GM18519 (cell line): ENCODE data around the gene INSR.
"Not testable (repeated sequence)": the region's sequence is repeated elsewhere in the genome, so short reads cannot be mapped to it uniquely, and the experiment has no call there.

Experiments
- ATAC-seq: cut with Tn5 transposase; IDR thresholded peaks from one replicate; pipeline ENCODE4 v1.9.1; 2021; ENCODE audit warnings: mild to moderate bottlenecking, moderate library complexity; ENCODE audit not compliant: unreplicated experiment, low FRiP score

INSR gene

DNA sequence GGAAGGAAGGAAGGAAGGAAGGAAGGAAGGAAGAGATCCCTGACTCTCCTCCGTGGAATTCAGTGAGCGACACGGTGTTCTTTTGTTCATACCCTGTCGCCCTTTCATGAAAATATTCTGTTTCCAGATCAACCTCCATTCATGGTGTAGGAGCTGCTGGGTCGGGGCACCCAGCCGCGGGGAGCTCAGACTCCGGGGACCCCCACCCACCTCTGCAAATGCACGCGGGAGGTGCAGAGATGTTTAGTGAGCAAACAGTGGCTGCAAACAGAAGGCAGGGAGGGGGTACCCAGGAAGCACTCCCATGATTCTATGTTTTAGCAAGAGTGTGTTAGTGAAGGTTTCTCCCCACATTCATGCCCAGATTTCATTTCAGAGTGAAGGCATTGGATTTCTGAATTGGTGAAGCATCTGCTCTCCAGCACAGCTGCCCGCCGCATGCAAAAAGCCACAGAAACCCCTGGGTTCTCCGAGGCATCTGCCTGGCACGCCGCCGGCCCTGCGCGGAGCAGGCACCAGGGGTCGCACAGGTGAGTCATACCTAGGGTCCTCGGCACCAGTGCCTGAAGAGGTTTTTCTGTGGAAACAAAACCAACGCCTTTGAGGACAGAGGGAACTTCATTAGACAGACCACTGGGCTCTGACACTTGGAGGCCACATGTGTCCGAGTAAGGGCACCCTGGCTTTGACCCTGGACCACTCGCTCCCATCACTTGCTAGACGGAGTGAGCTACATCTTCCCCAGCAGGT lies 144.1 kb downstream of the INSR start:
- no peak for ATAC-seq

- not testable (repeated sequence) for ATAC-seq
Measured at GRCh38 chr19:7147119-7147675, 147.0 kb downstream of the INSR start.

DNA sequence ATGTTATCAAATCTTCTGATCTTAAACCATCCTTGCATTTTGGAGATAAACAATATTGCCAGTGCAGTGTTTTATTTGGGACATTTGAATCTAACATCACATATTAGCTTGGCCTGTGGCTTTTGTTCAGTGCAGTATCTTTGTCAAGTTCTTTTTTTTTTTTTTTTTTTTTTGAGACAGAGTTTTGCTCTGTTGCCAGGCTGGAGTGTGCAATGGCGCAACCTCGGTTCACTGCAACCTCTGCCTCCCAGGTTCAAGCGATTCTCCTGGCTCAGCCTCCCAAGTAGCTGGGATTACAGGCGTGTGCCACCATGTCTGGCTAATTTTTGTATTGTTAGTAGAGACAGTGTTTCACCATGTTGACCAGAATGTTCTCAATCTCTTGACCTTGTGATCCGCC lies 148.1 kb downstream of the INSR start:
- ATAC-seq, result not testable (repeated sequence)

GRCh38 chr19:7145494-7145893 lies 148.7 kb downstream of the INSR start:
- ATAC-seq, result no peak

- ATAC-seq, result no peak
Measured at GRCh38 chr19:7142771-7143170, 151.4 kb downstream of the INSR start.

GRCh38 chr19:7140137-7140536 lies 154.1 kb downstream of the INSR start:
- ATAC-seq, result no peak

- ATAC-seq, result no peak
Measured at GRCh38 chr19:7139095-7139494, 155.1 kb downstream of the INSR start.

- ATAC-seq, result no peak
Measured at GRCh38 chr19:7138402-7138801, 155.8 kb downstream of the INSR start.

- no peak for ATAC-seq
Measured at GRCh38 chr19:7137120-7137519, 157.1 kb downstream of the INSR start.

- no peak for ATAC-seq
Measured at GRCh38 chr19:7132054-7132453, 162.2 kb downstream of the INSR start.

GRCh38 chr19:7130043-7130442 lies 164.2 kb downstream of the INSR start:
- no peak for ATAC-seq

DNA sequence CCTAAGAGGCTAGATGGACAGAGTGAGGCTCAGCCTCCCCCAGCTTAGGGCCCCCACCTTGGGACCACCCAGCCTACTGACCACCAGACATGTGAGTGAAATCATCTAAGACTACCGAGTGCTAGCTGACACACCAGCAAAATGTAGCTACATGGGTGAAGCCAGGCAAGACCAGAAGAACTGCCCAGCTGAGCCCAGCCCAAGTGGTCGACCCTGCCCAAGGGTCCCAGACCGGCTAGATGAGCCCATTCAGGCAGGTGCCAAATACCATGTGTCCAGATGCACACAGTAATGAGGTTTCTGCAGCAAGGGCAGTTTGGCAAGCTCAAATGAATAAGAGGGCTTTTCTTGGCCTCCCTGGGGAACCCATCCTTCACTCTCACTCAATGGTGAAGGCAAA lies 168.1 kb downstream of the INSR start:
- no peak for ATAC-seq

- no peak for ATAC-seq
Measured at GRCh38 chr19:7125221-7125620, 169.0 kb downstream of the INSR start.

GRCh38 chr19:7124782-7125181 lies 169.4 kb downstream of the INSR start:
- ATAC-seq, result no peak

GRCh38 chr19:7122701-7123100 lies 171.5 kb downstream of the INSR start:
- ATAC-seq, result no peak

DNA sequence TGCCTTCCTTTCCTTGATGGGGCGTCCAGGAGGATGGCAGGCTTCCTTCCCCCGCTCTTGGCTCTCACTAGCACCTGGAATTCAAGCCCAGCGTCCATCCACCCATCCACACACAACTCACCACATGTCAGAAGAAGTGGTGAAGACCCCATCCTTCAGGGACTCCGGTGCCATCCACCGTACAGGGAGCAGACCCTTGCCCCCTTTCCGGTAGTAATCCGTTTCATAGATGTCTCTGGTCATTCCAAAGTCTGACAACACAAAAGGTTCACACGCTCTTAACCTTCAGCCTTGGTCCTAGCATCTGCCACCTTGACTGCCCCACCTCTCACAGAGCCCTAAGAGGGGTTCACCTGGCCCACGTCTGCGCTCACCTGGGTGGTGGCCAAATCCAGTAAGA lies 173.7 kb downstream of the INSR start:
- no peak for ATAC-seq

DNA sequence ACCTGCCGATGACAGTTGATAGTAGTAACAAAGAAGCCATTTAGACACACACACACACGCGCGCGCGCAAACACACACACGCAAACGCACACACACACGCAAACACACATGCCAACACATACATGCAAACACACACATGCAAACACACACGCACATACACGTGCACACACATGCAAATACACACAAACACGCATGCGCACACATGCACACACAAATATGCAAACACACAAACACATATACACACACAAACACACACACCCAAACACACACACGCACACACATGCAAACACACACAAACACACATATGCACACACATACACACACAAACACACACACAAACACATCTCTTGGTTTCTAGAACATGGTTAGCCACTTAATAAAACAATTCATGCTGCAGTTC lies 174.6 kb downstream of the INSR start:
- ATAC-seq, result no peak

DNA sequence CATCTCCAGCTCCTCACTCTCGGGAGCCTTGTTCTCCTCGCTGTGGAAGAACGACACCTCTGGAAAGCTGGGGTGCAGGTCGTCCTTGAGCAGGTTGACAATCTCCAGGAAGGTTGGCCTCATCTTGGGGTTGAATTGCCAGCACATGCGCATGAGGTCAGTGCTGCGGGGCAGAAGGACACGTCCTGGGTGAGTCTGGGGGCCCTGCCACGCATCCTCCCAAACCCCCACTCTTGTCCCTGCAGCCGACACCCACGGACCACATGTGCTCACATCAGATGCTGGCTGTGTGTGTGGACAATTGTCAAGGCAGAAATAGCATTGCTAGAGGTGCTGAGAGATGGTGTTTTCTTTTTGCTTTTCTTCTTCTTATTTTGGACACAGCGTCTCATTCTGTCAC lies 177.0 kb downstream of the INSR start:
- no peak for ATAC-seq

DNA sequence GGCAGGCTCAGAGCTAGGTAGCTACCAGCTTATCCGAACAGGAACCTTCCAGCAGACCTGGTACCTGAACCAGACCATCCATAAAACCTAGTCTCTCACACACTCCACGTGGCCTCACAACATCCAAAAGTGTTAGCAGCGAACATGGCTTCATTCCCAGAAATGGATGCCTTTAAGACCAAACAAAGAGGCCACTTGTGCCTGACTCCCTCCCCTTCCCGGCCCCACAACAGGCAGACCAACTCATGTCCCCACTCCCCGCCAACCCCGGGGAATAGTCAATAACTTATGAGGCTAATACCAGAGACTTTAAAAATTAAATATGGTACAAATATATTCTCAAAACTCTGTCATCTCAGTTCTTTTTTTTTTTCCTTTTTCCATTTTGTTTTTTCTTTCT lies 178.5 kb downstream of the INSR start:
- no peak for ATAC-seq

DNA sequence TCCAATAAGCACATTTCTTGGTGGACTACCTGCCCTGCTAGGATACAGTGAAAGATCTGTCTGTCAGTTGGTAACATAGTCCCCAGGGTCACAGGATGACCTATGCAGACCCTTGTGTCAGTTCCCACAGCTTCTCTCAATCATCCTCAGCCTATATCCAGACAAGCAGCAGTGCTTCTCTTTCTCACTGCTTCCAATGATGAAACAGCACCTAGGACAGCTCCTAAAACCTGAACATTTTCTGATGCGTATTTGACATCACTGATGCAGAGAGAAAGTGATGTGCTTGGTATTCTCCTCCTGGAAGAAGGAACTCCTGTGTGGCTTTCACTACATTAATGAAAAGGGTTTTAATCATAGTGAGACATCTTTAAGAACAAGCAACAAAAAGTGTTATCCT lies 181.0 kb downstream of the INSR start:
- no peak for ATAC-seq

GRCh38 chr19:7112675-7113074 lies 181.5 kb downstream of the INSR start:
- no peak for ATAC-seq

DNA sequence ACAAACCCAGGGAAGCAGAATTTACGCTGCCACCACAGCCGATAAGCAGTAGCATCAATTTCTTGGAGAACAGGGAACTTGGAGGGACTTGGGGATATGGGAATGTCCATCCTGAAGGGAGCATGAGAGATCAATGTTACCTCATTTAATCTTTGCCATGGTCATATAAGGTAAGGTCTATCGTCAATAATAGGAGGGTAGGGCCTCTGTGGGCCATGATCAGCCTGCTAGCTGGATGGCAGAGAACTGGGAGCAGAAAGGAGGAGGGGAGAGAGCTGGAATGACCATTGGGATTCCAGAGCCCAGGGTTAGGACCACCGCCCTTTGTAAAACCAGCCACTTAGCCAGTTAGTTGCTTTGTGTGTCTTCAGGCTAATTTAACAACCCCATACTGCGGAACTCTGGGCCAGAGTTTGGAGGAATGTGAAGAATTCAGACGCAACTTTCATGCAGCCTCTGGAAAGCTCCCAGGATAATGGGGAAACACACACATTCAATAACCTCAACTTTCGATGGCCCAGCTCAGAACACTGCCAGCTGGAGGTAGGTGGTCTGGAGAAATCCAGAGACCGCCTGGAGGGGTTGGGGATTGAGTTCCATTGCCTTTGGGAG lies 184.4 kb downstream of the INSR start:
- no peak for ATAC-seq
